HG03378 (cell line): Measurements from ENCODE around the gene HHIP.

Experiments
- ATAC-seq: cut with Tn5 transposase; IDR thresholded peaks from one replicate; pipeline ENCODE4 v1.9.1; 2021; ENCODE audit warnings: mild to moderate bottlenecking, moderate library complexity; ENCODE audit not compliant: unreplicated experiment

The HHIP gene

DNA sequence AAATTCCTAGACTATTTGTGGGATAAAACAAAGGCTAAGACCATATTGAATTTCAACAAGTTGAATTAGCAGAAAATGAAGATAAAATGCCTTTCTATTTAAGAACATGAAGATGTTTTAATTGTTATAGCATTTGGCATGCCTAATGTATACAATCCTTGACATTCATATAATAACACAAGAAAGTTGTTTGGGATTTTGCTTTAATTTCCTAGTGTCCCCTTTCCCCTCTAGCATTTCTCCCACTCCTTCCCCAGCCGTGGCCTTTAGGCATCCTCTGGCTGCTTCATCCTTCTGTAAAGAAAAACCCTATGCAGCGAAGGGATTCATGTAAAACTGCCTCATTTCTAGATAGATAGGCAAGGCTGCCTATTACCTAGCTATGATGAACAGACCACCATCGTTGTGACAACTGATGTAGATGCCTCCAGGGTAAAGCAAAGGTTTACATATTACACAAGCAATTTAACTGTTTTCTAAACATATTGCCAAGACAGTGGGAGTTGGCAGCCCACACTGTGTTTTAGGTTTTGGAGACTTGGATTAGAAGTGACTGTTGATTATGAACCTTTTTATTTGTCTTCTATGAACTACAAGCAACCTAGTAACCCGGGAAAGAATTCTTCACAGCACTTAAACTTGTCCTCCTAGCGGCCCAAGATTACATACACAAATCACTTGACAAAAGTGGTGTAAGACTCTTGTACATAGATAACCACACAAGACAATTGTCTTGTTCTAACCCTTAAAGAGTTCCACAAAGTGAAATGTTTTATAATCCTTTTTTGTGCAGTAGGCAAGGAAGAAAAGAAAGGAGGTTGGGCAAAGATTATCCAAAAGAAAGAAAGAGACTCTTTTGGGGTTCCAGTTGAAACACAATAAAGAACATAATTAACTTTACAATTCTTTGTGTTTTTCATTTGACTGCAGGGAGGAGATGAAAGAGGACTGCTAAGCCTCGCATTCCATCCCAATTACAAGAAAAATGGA is 59.9 kb downstream of the HHIP start:
- no peak for ATAC-seq

DNA sequence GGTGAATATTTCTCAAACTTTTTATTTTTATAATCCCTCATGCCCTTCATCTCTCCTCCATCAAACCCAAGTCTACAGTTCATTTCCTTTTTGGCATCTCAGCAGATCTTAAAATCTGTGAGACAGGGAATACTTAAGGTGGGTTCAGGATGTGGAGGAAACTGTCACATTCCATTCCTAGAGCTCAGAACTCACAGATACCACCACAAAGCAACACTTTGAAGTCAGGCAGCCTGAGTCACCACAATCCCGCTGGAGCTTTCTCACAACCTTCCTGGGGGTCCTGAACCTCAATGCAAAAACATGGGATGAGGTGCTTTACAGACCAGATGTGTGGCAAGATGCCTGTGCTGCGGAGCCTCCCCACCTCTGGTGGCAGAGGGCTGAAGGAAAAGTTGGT is 63.2 kb downstream of the HHIP start:
- ATAC-seq, result no peak

- ATAC-seq, result no peak
These were observed 64.0 kb downstream of the HHIP start for GRCh38 chr4:144709793-144710525.

GRCh38 chr4:144710526-144710912 is 64.6 kb downstream of the HHIP start:
- ATAC-seq, result no peak

DNA sequence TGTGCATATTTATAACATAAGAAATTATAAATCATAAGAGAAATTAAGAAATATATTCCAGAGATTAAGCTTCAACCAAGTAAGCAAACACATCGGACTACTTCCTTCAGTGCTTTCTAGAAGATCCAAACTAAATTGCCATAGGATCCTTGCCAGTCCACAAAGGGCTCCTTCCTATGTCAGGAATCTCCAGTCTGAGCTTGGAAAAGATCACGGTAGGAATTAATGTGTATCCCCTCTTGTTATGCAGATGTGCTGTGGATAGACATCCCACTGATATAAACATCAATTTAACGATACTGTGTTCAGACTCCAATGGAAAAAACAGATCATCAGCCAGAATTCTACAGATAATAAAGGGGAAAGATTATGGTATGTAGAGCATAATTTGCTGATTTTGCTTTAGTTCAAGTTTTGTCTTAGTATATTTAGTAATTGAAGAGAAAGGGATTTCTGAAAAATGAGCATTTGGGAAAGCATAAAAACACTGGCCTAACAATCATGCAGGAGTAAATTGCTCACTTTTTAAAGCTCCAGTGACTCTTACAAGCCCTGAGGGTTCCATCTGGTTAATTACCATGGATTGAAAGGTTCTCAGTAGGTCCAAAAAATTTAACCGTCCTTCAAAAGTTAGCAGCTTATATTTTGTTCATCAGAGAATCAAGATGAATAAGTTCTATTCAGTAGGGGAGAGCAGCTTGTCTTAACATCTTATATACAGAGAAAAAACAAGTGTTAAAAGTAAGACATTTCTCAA is 65.9 kb downstream of the HHIP start:
- ATAC-seq, result no peak

GRCh38 chr4:144712775-144713174 is 66.8 kb downstream of the HHIP start:
- ATAC-seq, result no peak

- no peak for ATAC-seq
These were observed 68.2 kb downstream of the HHIP start for GRCh38 chr4:144714166-144714565.

DNA sequence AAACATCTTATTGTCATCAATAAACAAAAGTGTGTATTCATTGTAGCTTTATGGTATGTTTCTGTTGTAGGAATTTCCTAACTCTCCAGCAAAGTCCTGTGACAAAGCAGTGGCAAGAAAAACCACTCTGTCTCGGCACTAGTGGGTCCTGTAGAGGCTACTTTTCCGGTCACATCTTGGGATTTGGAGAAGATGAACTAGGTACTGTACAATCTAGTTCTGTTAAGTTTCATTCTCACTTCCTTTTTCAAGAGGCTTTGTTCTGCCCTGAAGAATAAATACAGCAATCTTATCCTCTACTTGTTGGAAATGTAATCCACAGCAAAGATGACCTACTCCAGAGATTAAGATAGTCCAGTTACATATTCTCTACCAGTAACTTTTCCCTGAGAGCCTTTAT is 69.3 kb downstream of the HHIP start:
- ATAC-seq, result no peak

GRCh38 chr4:144716778-144717177 is 70.8 kb downstream of the HHIP start:
- no peak for ATAC-seq

DNA sequence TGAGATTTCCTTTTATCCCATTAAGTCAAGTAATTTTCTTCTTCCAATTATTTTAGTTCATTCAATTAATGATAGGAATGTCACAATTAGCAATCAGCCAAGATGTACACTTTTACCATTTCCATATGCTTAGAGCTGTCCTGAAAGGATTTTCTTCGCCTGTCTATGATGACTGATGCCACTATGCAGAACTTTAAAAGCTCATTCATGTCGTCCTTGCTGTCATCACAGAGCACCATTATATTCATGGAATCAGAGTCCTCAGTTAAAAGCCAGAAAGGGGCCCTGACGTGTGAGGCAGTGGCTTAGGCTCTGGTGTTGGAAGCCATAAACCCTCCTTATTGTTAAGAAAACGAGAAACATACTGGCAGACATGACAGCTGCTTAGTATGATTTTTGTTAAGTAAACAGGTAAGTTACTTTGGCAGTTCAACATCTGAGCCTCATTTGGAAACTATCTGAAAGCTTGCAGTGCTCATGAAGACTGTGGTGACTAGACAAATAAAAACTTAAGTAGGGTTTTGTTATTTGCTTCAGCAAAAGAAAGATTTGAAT is 73.1 kb downstream of the HHIP start:
- ATAC-seq, result no peak

DNA sequence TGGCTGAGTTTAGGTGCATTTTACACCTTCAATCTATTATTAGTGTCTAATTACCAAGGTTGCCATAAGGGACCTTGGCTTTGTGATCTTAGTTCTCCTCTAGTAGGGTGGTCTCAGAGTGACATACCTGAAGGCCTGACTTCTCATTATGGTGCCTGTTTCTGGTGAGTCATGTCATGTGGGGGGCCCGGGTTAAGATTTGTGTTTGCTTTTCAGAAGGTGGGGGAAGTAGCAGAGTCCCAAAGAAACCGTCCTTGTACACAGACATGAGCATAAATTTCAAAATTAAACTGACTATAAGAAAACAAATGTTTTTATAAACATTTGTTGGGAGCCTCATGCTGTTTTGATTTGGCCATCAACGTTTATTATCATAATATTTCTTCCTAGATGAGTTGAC is 74.5 kb downstream of the HHIP start:
- no peak for ATAC-seq

- no peak for ATAC-seq
These were observed 76.0 kb downstream of the HHIP start for GRCh38 chr4:144721994-144722393.

GRCh38 chr4:144723471-144723870 is 77.5 kb downstream of the HHIP start:
- no peak for ATAC-seq

- ATAC-seq, result no peak
These were observed 83.2 kb downstream of the HHIP start for GRCh38 chr4:144729175-144729574.

- no peak for ATAC-seq
These were observed 86.8 kb downstream of the HHIP start for GRCh38 chr4:144732584-144733428.

- no peak for ATAC-seq
These were observed 87.6 kb downstream of the HHIP start for GRCh38 chr4:144733566-144733965.

GRCh38 chr4:144734522-144734921 is 88.6 kb downstream of the HHIP start:
- no peak for ATAC-seq

DNA sequence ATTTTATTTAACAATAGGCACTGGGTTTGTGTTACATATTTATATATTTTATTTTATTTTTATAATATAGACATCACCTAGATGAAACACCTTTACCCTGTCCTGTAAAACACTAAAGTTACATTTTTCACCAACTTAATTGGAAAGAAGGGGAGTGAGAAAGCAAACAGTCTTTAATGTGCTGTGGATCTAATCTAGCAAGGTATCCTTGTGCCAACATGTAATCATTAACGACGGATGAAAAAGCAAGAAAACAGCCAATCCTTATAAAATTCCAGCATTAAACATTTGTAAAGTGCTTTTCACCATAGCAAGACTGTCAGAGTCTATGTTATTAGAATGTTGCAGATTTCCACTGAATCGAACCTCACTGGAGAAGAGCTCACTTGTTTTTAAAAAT is 92.7 kb downstream of the HHIP start:
- ATAC-seq, result no peak

DNA sequence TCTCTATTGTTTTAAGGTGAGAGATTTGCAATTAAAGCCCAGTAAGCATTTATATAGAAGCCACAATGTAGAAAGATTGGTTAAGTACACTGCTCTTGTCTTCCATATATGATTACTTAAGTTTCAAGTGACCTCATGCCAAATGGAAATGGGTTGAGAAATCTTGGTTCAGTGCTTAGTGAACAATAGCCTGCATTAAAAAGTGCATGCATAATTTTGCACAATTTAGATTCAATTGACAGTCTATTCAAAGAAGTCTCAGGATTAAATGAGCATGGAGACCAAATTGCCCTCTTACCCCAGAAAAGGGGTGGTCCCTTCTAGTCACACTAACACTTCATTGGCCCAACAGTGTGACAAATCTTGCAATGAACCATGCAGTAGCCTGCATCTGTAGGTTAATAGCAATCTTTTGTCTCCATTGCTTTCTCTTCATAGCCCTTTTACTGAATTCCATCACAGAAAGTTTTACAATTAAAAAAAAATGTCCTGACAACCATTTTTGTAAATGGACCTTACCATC is 93.6 kb downstream of the HHIP start:
- no peak for ATAC-seq

GRCh38 chr4:144740316-144740715 is 94.4 kb downstream of the HHIP start:
- no peak for ATAC-seq
